ENCODE results near the gene IL19. TPM values are rescaled to one million over a fixed set of nuclear protein-coding genes. Genes with fewer than 3 reads are reported as not detected.
"Not testable (repeated sequence)": the region's sequence is repeated elsewhere in the genome, so short reads cannot be mapped to it uniquely, and the experiment has no call there.

Gene IL19
- total RNA-seq, 2 donors from 2014 or later, result not detected

- ATAC-seq, result no peak
- no peak for DNase-seq
- intact Hi-C loops (cut with DNase I, micrococcal nuclease), result loop anchor here in 1 of 2 donors (10.0 kb wide), 1 partner anchor 177 kb away; no protein-coding TSS in a partner anchor
Measured at GRCh38 chr1:206737729-206738201, 32.8 kb upstream of the IL19 start.

- peak; percentile 52 for ATAC-seq
- DNase-seq, result no peak
- intact Hi-C loops (cut with DNase I, micrococcal nuclease), result loop anchor here in 1 of 2 donors (10.0 kb wide), 1 partner anchor 176 kb away; no protein-coding TSS in a partner anchor
Measured at GRCh38 chr1:206738370-206739366, 31.9 kb upstream of the IL19 start.

GRCh38 chr1:206739411-206740076, 31.0 kb upstream of the IL19 start:
- DNase-seq (peak in 1 of 2 donors; percentile 52), ATAC-seq (peak; percentile 21)
- intact Hi-C loops (cut with DNase I, micrococcal nuclease), result loop anchor here in 1 of 2 donors (10.0 kb wide), 1 partner anchor 175 kb away; no protein-coding TSS in a partner anchor

- no peak for DNase-seq
- no peak for ATAC-seq
- intact Hi-C loops (cut with DNase I, micrococcal nuclease), result no loop called here
Measured at GRCh38 chr1:206741142-206741701, 29.4 kb upstream of the IL19 start.

GRCh38 chr1:206742719-206743383, 27.7 kb upstream of the IL19 start:
- ATAC-seq, result no peak
- intact Hi-C loops (cut with DNase I, micrococcal nuclease), result no loop called here
- DNase-seq, result no peak

- ATAC-seq, result no peak
- intact Hi-C loops (cut with DNase I, micrococcal nuclease), result no loop called here
Measured at GRCh38 chr1:206744683-206745082, 25.9 kb upstream of the IL19 start.

GRCh38 chr1:206745301-206745700, 25.3 kb upstream of the IL19 start:
- intact Hi-C loops (cut with DNase I, micrococcal nuclease), result no loop called here
- no peak for ATAC-seq

More at GRCh38 chr1:206744683-206745082, 25.9 kb upstream of the IL19 start:
- DNase-seq, result no peak

GRCh38 chr1:206748348-206749030, 22.1 kb upstream of the IL19 start:
- no peak for ATAC-seq
- intact Hi-C loops (cut with DNase I, micrococcal nuclease), result no loop called here
- DNase-seq, result no peak

More at GRCh38 chr1:206745301-206745700, 25.3 kb upstream of the IL19 start:
- no peak for DNase-seq

GRCh38 chr1:206751891-206752290, 18.7 kb upstream of the IL19 start:
- intact Hi-C loops (cut with DNase I, micrococcal nuclease), result no loop called here
- DNase-seq (no peak), ATAC-seq (no peak)

GRCh38 chr1:206752481-206752880, 18.1 kb upstream of the IL19 start:
- no peak for ATAC-seq
- DNase-seq, result no peak
- intact Hi-C loops (cut with DNase I, micrococcal nuclease), result no loop called here

GRCh38 chr1:206753141-206753540, 17.4 kb upstream of the IL19 start:
- intact Hi-C loops (cut with DNase I, micrococcal nuclease), result no loop called here
- DNase-seq (no peak), ATAC-seq (no peak)

GRCh38 chr1:206754011-206754410, 16.6 kb upstream of the IL19 start:
- intact Hi-C loops (cut with DNase I, micrococcal nuclease), result no loop called here
- DNase-seq (no peak), ATAC-seq (no peak)

- intact Hi-C loops (cut with DNase I, micrococcal nuclease), result no loop called here
- DNase-seq (no peak), ATAC-seq (no peak)
Measured at GRCh38 chr1:206757524-206758266, 12.9 kb upstream of the IL19 start.

GRCh38 chr1:206760590-206760989, 10.0 kb upstream of the IL19 start:
- ATAC-seq (no peak), DNase-seq (no peak)
- intact Hi-C loops (cut with DNase I, micrococcal nuclease), result no loop called here

GRCh38 chr1:206761159-206761768, 9.3 kb upstream of the IL19 start:
- intact Hi-C loops (cut with DNase I, micrococcal nuclease), result no loop called here
- DNase-seq (no peak), ATAC-seq (no peak)

GRCh38 chr1:206762741-206763364, 7.7 kb upstream of the IL19 start:
- ATAC-seq; intact Hi-C loops (cut with DNase I, micrococcal nuclease); DNase-seq: not testable (repeated sequence)

- ATAC-seq; intact Hi-C loops (cut with DNase I, micrococcal nuclease); DNase-seq: not testable (repeated sequence)
Measured at GRCh38 chr1:206765771-206766170, 4.8 kb upstream of the IL19 start.
